Glomerular endothelial cell (primary cell): Measurements from ENCODE around the gene USP48. TPM values are rescaled to one million over a fixed set of nuclear protein-coding genes. Genes with fewer than 3 reads are reported as not detected.
"Not testable (repeated sequence)": the region's sequence is repeated elsewhere in the genome, so short reads cannot be mapped to it uniquely, and the experiment has no call there.

Experiments used
- DNase-seq: peaks from one replicate; pipeline ENCODE4 v3.0.0-alpha.2; 2011; ENCODE audit warnings: low read depth, low spot score; ENCODE audit errors: extremely low read depth
- total RNA-seq: library from RNA; depleted of rRNA; stranded (reverse); fragments of >200 nt; gene quantifications from 2 replicates; pipeline ENCODE4 v1.2.3, GENCODE V29; 2015

Gene USP48
- total RNA-seq, 1 donor from 2014 or later: 61.5 TPM

GRCh38 chr1:21814981-21815582 lies 32.1 kb upstream of the USP48 start:
- DNase-seq: no peak

GRCh38 chr1:21814241-21814918 lies 31.4 kb upstream of the USP48 start:
- no peak for DNase-seq

- DNase-seq: no peak
Observed at GRCh38 chr1:21813542-21813941, 30.6 kb upstream of the USP48 start.

GRCh38 chr1:21811875-21812305 lies 28.9 kb upstream of the USP48 start, which contains the start of gene LDLRAD2:
Gene LDLRAD2 (plus strand): TSS chr1:21812265. CDS start chr1:21812452, 187 bp downstream.
- DNase-seq: no peak

- no peak for DNase-seq
Observed at GRCh38 chr1:21804536-21804935, 21.6 kb upstream of the USP48 start.

GRCh38 chr1:21801100-21801499 lies 18.2 kb upstream of the USP48 start:
- no peak for DNase-seq

- no peak for DNase-seq
Observed at GRCh38 chr1:21799730-21800129, 16.8 kb upstream of the USP48 start.

- DNase-seq: no peak
Observed at GRCh38 chr1:21795075-21795474, 12.1 kb upstream of the USP48 start.

GRCh38 chr1:21794656-21795055 lies 11.7 kb upstream of the USP48 start:
- DNase-seq: no peak

- no peak for DNase-seq
Observed at GRCh38 chr1:21793104-21793503, 10.2 kb upstream of the USP48 start.

GRCh38 chr1:21786640-21787039 lies 3.7 kb upstream of the USP48 start:
- DNase-seq: no peak

- not testable (repeated sequence) for DNase-seq
Observed at GRCh38 chr1:21785764-21786163, 2.8 kb upstream of the USP48 start.

GRCh38 chr1:21783679-21784603 lies 992 bp upstream of the USP48 start:
- no peak for DNase-seq

- DNase-seq: no peak
Observed at GRCh38 chr1:21782349-21782867, 541 bp downstream of the USP48 start.

GRCh38 chr1:21781815-21782348 lies 1.1 kb downstream of the USP48 start:
- no peak for DNase-seq

GRCh38 chr1:21779613-21780521 lies 3.1 kb downstream of the USP48 start:
- DNase-seq: peak; percentile 79

- DNase-seq: no peak
Observed at GRCh38 chr1:21778405-21778727, 4.6 kb downstream of the USP48 start.

- not testable (repeated sequence) for DNase-seq
Observed at GRCh38 chr1:21776925-21777324, 6.0 kb downstream of the USP48 start.

GRCh38 chr1:21775985-21776562 lies 6.9 kb downstream of the USP48 start:
- DNase-seq: no peak

GRCh38 chr1:21775550-21775914 lies 7.4 kb downstream of the USP48 start:
- no peak for DNase-seq
